Adrenal gland (tissue), 5 donors: Measurements from ENCODE around the gene RAC3.

Experiments
- CTCF ChIP-seq, 6 experiments: fragments of 450-650 bp in 4 of 6; fragments of 200-600 bp in 2 of 6; sonication (generic) in 1 of 6; IDR thresholded peaks; 1 replicate in 5 of 6; 2 replicates in 1 of 6; pipeline versions ENCODE4 v1.5.1 to v1.8.0; 2016 to 2021; ENCODE audit warnings: antibody characterized with exemption in 6 of 6, mild to moderate bottlenecking in 2 of 6, moderate library complexity in 1 of 6
- POLR2A ChIP-seq, 2 donors: fragments of 450-650 bp; IDR thresholded peaks; one replicate each; pipeline ENCODE4 v1.6.1; 2017; ENCODE audit warnings: antibody characterized with exemption in 2 of 2, mild to moderate bottlenecking in 2 of 2, moderate library complexity in 1 of 2
- donor health status: DM: no; HTN: no; CAD: no.

GRCh38 chr17:82045936-82046484 lies 14.5 kb downstream of the RAC3 start:
- TF ChIP-seq POLR2A (IDR thresholded peaks at IDR 0.05) (no peak), CTCF (IDR thresholded peaks at IDR 0.05) (no peak)
